Endothelial cell (in vitro differentiated cells): ENCODE data around the gene CIB4. TPM values are rescaled to one million over a fixed set of nuclear protein-coding genes. Genes with fewer than 3 reads are reported as not detected.

Experiments
- DNase-seq: peaks from one replicate; pipeline ENCODE4 v3.0.0; 2021; ENCODE audit warnings: low spot score
- H3K27ac Mint-ChIP-seq: one replicate; pipeline ENCODE4 v1.8.0; 2021; ENCODE audit warnings: mixed read lengths, inconsistent platforms; ENCODE audit not compliant: unreplicated experiment
- H3K27me3 Mint-ChIP-seq: one replicate; pipeline ENCODE4 v1.8.0; 2021; ENCODE audit warnings: mild to moderate bottlenecking, moderate library complexity, mixed read lengths, inconsistent platforms; ENCODE audit not compliant: unreplicated experiment
- H3K36me3 Mint-ChIP-seq: one replicate; pipeline ENCODE4 v1.8.0; 2021; ENCODE audit warnings: mild to moderate bottlenecking, low read depth, mixed read lengths, inconsistent platforms; ENCODE audit not compliant: unreplicated experiment
- H3K4me1 Mint-ChIP-seq: one replicate; pipeline ENCODE4 v1.8.0; 2021; ENCODE audit warnings: mild to moderate bottlenecking, mixed read lengths, inconsistent platforms; ENCODE audit not compliant: unreplicated experiment
- H3K4me3 Mint-ChIP-seq: one replicate; pipeline ENCODE4 v1.8.0; 2021; ENCODE audit warnings: mild to moderate bottlenecking, mixed read lengths, inconsistent platforms; ENCODE audit not compliant: unreplicated experiment
- H3K9me3 Mint-ChIP-seq: one replicate; pipeline ENCODE4 v1.8.0; 2021; ENCODE audit warnings: mixed read lengths, inconsistent platforms; ENCODE audit not compliant: unreplicated experiment
- CTCF ChIP-seq: fragments of 200-600 bp; sonication (generic); IDR thresholded peaks from one replicate; pipeline ENCODE4 v1.5.0; 2021; ENCODE audit warnings: antibody characterized with exemption; ENCODE audit not compliant: unreplicated experiment
- total RNA-seq: library from RNA; stranded (reverse); fragmentation: NEBNext Ultra II Directional; extraction: Animal tissue kit (Norgen Biotek cat#: 25700); gene quantifications from one replicate; pipeline ENCODE4 v1.2.1, GENCODE V29; 2021; ENCODE audit not compliant: unreplicated experiment

CIB4 gene
- total RNA-seq, 1 donor from 2014 or later = not detected

DNA sequence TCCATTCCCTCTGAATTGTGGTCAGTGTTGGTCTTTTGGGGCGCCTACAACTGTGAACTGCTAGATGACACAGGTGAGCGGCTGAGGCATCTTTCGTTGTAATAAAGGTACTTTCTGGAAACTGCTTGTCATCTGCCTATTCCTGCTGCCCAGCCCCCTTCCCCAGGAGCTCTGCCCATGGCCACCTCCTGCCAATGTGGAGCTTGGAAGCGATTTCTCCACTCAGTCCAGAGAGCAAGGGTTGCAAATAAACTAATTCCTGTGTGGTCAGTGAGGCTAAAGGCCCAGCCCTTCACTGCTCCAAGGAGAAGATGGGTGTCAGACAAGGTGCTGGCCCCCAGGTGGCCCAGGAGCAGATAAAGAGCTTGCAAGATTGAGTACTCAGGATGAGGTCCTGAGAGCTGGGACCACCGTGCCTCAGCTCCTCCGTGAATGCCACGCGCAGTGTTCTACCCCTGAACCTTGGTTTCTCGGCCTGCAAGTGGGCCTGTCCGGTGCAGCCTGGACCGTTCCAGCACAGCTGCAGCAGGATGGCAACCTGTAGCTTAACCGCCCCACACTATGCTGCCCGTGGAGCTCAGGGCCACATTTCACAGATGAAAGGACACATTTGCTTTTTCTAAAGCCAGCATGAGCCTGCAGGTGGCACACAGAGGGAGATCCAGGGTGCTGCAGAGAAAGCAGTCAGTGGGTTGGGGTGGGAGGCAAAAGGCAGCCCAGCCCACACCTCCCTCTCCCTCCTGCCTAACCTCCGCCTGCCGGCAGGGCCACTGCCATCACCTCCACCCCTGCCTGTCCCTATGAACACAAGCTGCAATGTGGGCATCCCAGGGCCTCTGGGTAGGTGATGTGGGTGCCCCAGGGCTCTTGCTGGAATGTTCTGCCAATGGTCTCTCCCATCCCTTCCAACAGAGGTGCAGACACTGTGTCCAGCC lies 84.6 kb downstream of the CIB4 start:
- Mint-ChIP-seq H3K27ac (no peak overlapping the region), H3K9me3 (no peaks in the 10 kb centered on the region), H3K36me3 (peaks cover 8% of the 10 kb centered on the region), H3K27me3 (peaks cover 10% of the 10 kb centered on the region), H3K4me1 (peaks cover 8% of the 10 kb centered on the region), H3K4me3 (no peak overlapping the region)
- TF ChIP-seq CTCF = no peak
- no peak for DNase-seq

DNA sequence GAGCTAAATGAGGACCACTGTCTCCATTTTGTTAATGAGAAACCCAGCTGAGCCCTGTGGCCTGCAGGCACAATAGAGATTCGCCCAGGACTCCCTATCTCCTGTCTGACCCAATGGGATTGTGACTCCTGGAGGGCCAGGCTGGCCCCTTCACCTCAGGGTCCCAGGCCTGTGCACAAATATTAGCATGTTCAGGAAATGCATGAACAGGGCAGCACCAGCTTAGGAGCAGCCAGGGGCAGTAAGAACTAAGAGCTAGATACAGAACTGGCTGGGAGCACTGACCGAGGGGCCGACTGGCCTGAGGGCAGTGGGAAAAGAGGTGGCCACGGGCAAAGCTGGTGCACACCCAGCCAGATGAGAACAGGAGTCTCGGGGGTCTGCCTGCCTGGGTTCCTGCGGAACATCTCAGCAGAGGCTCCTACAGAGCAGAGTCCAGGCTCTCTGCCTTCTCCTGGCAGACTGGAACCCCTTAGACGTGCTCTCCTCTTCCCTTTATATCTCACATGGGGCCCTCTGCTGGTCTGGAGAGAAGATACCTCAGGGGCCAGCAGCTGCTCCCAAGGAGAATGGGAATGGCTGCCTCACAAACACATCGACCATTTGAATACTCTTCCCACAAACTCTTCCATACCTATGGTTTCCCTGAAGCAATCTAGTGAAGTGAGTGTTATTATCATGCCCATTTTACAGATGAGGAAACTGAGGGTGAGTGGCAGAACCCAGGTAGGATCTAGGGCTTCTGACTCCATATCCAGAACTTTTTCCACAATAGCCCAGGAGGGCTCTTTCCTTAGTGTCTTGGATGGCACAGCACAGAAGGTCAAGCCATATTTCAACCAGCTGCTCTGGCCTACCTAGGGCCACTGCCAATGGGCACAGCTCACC lies 85.7 kb downstream of the CIB4 start:
- Mint-ChIP-seq H3K36me3 (peaks cover 8% of the 10 kb centered on the region), H3K27ac (no peak overlapping the region), H3K4me1 (peaks cover 8% of the 10 kb centered on the region), H3K9me3 (no peaks in the 10 kb centered on the region), H3K4me3 (no peak overlapping the region), H3K27me3 (peaks cover 13% of the 10 kb centered on the region)
- DNase-seq = no peak
- no peak for TF ChIP-seq CTCF

DNA sequence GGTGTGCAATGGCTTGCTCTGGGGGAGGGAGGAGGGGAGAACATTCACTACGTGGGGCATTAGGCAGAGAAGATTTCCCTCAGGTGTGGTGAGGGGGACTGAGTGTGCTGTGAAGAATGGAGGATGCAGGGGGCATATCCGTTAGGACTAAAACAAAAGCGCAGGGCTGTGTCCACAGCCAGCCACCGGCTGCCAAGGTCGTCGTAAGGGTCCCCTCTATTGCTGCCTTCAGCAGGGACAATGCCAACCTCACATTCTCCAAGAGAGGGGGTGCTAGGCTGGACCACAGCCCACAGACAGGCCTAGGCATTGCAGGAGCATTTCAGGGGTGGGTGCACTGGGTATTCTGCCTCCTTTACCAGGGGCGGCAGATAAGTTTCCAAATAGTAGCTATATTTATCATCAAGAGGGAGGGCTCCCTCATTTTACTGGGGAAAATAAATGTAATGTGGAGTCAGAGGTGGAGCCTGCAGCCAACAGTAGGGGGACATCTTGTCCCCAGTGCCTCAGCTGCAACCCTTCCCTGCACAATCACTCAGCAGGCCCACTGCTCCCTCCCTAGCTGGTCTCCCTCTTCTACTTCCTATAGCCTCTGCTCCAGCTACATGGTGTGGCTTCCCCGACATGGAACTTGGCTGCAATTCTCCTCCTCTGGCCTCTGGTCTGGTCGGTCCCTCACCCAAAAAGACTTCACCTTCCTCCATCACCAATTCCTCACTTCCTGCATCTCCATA lies 88.4 kb downstream of the CIB4 start:
- Mint-ChIP-seq H3K27ac (no peak overlapping the region), H3K4me3 (no peak overlapping the region), H3K36me3 (peaks cover 4% of the 10 kb centered on the region), H3K9me3 (no peaks in the 10 kb centered on the region), H3K4me1 (peaks cover 8% of the 10 kb centered on the region), H3K27me3 (peaks cover 11% of the 10 kb centered on the region)
- TF ChIP-seq CTCF = no peak
- no peak for DNase-seq

DNA sequence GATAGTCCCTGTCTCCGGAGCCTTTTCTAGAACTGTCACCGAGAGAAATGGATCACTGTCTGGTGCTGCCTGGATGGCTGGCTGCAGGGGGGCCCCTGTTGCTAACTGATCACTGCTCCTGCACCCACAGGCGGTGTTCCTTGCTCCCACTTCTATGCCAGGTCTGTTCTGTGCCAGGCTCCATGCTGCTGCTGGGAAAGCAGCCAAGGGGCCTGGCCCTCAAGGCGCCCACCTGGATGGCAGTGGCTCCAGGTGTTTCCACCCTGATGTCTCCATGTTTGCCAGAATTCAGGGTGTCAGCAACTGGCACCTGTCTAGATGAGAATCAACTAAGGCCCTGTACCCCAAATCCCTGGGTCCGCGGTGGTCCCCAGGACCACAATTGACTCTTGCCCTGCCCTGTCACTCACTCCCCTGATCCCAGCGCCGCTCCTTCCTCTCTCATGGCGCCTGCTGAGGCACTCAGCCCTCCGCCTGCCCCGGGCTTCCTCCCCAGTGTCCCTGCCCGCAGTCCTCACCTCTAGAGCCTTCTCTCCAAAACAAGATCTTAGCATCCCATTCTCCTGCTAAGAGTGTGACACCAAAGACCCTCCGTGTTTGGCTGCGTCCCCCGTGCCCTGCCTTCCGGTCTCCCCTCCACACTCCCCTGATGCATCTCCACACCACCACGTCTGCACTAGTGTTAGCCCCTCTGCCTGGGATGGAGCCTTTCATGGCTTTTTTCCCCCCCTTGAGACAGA lies 90.7 kb downstream of the CIB4 start:
- H3K4me1 Mint-ChIP-seq = peaks cover 8% of the 10 kb centered on the region
- H3K27ac Mint-ChIP-seq = no peak overlapping the region
- TF ChIP-seq CTCF = no peak
- no peaks in the 10 kb centered on the region for H3K36me3 Mint-ChIP-seq
- DNase-seq = no peak
- no peak overlapping the region for H3K4me3 Mint-ChIP-seq
- peaks cover 9% of the 10 kb centered on the region for H3K27me3 Mint-ChIP-seq
- H3K9me3 Mint-ChIP-seq = no peaks in the 10 kb centered on the region
